Measurements from ENCODE around the gene SCYL1. TPM values are rescaled to one million over a fixed set of nuclear protein-coding genes. Genes with fewer than 3 reads are reported as not detected.
A peak's percentile ranks its signal among the peaks of the same experiment; 100 is the strongest.

Gene SCYL1
- total RNA-seq, 2 experiments from 2014 or later, result 57.4 to 60.7 TPM

DNA sequence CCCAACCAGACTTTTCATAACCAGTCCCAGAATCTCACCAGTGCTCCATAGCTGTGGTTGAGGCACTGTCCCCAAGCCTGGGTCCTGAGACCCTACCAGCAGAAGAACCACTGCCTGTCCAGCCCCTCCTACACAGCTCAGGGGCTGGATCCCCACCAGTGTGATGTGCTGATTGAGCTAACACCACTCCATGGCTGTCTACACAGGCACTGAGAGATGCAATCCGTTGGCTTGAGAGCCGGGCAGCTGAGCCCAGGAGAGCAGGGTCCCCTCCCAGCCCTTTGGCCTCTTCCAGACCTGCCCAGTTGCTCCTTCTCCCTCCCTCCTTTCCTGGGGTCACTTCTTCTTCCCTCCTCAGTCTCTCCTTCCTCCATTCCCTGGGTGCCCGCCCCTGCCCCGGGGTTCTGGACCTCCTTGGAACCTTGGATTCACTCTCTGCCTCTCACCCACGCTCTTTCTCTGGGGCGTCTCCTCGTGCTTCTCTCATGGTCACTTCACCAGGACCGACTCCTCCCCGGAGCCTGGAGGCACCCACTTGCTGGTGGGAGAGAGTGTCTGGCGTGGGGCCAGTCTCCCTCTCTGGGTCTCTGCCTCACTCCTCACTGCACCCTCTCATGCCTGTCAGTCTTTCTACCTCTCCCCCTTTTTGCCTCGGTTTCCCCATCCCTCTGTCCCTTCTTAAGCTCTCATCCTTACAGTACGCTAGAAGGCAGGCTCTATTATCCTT, 706 bp upstream of the SCYL1 start:
- Mint-ChIP-seq H3K4me1 (ENCODE audit: low read depth) (peaks cover 54% of the 10 kb centered on the region), H3K27ac (peak overlapping the region; percentile 91), H3K36me3 (ENCODE audit: low read depth) (peaks cover 27% of the 10 kb centered on the region), H3K27me3 (no peaks in the 10 kb centered on the region), H3K9me3 (no peaks in the 10 kb centered on the region), H3K4me3 (peak overlapping the region; percentile 84)
- H3K4me1 ChIP-seq (ENCODE audit: insufficient read depth, low read length), result peaks cover 57% of the 10 kb centered on the region
- peak; percentile 9 for ATAC-seq (ENCODE audit: poor library complexity)
- peak overlapping the region; percentile 38 for H3K4me3 ChIP-seq (ENCODE audit: low read length)
- H3K27me3 ChIP-seq (ENCODE audit: control insufficient read depth in 1 of 2, insufficient read depth in 2 of 2, low read length in 2 of 2), result no peaks in the 10 kb centered on the region
- no peaks in the 10 kb centered on the region for H3K9me3 ChIP-seq (ENCODE audit: control insufficient read depth in 1 of 2, insufficient read depth in 1 of 2, low read length in 2 of 2)
- intact Hi-C loops (cut with DNase I, micrococcal nuclease), result loop anchor here (5.0 to 10.0 kb wide), 3 partner anchors 51 to 943 kb away; partner anchors contain the start of genes EHBP1L1 (in 1 of the 2), FAM89B (in 1 of the 2), PELI3 (in 1 of the 2) and TM7SF2 (in 1 of the 2)
- peaks cover 20% of the 10 kb centered on the region for H3K36me3 ChIP-seq (ENCODE audit: insufficient read depth, low read length)
- peak in 3 of 14 experiments; percentile 30 to 34 (median 30) for DNase-seq
- ChIA-PET CTCF (interaction anchor here (0.9 to 2.0 kb wide), 6 partner anchors 13 to 142 kb away, joined by 3 to 8 read pairs (median 5); no protein-coding TSS in a partner anchor), POLR2A (interaction anchor here (0.5 to 4.1 kb wide), 27 partner anchors 10 to 745 kb away, joined by 3 to 106 read pairs (median 4); partner anchors contain the start of genes DPF2, EHBP1L1, FAM89B and FRMD8)
- peak overlapping the region; percentile 60 to 84 for H3K27ac ChIP-seq (ENCODE audit: low read depth in 1 of 2, low read length in 2 of 2)
- TF ChIP-seq, protein P1, sequence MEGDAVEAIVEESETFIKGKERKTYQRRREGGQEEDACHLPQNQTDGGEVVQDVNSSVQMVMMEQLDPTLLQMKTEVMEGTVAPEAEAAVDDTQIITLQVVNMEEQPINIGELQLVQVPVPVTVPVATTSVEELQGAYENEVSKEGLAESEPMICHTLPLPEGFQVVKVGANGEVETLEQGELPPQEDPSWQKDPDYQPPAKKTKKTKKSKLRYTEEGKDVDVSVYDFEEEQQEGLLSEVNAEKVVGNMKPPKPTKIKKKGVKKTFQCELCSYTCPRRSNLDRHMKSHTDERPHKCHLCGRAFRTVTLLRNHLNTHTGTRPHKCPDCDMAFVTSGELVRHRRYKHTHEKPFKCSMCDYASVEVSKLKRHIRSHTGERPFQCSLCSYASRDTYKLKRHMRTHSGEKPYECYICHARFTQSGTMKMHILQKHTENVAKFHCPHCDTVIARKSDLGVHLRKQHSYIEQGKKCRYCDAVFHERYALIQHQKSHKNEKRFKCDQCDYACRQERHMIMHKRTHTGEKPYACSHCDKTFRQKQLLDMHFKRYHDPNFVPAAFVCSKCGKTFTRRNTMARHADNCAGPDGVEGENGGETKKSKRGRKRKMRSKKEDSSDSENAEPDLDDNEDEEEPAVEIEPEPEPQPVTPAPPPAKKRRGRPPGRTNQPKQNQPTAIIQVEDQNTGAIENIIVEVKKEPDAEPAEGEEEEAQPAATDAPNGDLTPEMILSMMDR (IDR thresholded peaks at IDR 0.05), result no peak

DNA sequence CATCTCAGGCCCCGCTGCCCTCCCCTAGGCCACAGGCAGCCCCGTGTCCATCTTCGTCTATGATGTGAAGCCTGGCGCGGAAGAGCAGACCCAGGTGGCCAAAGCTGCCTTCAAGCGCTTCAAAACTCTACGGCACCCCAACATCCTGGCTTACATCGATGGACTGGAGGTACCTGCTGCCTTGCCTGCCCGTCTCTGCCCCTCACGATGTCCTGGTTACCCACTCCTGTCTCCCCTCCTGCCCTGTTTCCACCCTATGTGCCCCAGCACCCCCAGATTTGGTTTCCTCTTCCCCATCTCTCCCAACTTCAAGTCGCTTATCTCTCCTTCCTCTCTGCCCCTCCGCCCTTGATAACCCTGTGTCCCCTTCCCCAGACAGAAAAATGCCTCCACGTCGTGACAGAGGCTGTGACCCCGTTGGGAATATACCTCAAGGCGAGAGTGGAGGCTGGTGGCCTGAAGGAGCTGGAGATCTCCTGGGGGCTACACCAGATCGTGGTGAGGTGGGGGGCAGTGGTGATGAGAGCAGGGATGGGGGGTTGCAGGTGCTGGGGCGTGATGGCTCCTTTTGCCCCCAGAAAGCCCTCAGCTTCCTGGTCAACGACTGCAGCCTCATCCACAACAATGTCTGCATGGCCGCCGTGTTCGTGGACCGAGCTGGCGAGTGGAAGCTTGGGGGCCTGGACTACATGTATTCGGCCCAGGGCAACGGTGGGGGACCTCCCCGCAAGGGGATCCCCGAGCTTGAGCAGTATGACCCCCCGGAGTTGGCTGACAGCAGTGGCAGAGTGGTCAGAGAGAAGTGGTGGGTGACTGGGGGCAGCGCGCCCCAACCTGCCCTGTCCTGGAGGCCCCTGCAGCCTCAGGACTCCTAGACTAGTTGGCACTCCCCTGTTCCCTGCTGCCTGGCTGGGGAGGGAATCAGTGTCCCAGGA, 930 bp downstream of the SCYL1 start:
- H3K4me3 Mint-ChIP-seq, result peak overlapping the region; percentile 88
- POLR2A ChIA-PET, result interaction anchor here (0.7 to 4.1 kb wide), 25 partner anchors 9 to 747 kb away, joined by 3 to 106 read pairs (median 4); partner anchors contain the start of genes EHBP1L1, FAM89B, FRMD8 and MALAT1
- intact Hi-C loops (cut with DNase I, micrococcal nuclease), result loop anchor here (1.0 to 10.0 kb wide), 3 partner anchors 14 to 411 kb away; partner anchors contain the start of genes EHBP1L1 (in 1 of the 2), FAM89B (in 1 of the 2), TM7SF2 (in 1 of the 2) and ZNHIT2 (in 1 of the 2)
- H3K27ac Mint-ChIP-seq, result peak overlapping the region; percentile 80
- TF ChIP-seq, protein P1 (IDR thresholded peaks at IDR 0.05), result no peak
- H3K36me3 ChIP-seq (ENCODE audit: insufficient read depth, low read length), result peaks cover 30% of the 10 kb centered on the region
- H3K36me3 Mint-ChIP-seq (ENCODE audit: low read depth), result peaks cover 37% of the 10 kb centered on the region
- peaks cover 63% of the 10 kb centered on the region for H3K4me1 Mint-ChIP-seq (ENCODE audit: low read depth)
- H3K27me3 ChIP-seq (ENCODE audit: control insufficient read depth in 1 of 2, insufficient read depth in 2 of 2, low read length in 2 of 2), result no peaks in the 10 kb centered on the region
- peak overlapping the region; percentile 75 for H3K4me3 ChIP-seq (ENCODE audit: low read length)
- no peaks in the 10 kb centered on the region for H3K27me3 Mint-ChIP-seq
- H3K9me3 Mint-ChIP-seq, result no peaks in the 10 kb centered on the region
- CTCF ChIA-PET, result interaction anchor here (0.6 to 2.0 kb wide), 8 partner anchors 15 to 790 kb away, joined by 3 to 8 read pairs (median 4); no protein-coding TSS in a partner anchor
- H3K27ac ChIP-seq (ENCODE audit: low read depth in 1 of 2, low read length in 2 of 2), result peak overlapping the region in 1 of 2 donors; percentile 70
- DNase-seq (peak in 1 of 14 experiments; percentile 32), ATAC-seq (ENCODE audit: poor library complexity) (peak; percentile 9)
- H3K9me3 ChIP-seq (ENCODE audit: control insufficient read depth in 1 of 2, insufficient read depth in 1 of 2, low read length in 2 of 2), result no peaks in the 10 kb centered on the region
- peaks cover 70% of the 10 kb centered on the region for H3K4me1 ChIP-seq (ENCODE audit: insufficient read depth, low read length)

DNA sequence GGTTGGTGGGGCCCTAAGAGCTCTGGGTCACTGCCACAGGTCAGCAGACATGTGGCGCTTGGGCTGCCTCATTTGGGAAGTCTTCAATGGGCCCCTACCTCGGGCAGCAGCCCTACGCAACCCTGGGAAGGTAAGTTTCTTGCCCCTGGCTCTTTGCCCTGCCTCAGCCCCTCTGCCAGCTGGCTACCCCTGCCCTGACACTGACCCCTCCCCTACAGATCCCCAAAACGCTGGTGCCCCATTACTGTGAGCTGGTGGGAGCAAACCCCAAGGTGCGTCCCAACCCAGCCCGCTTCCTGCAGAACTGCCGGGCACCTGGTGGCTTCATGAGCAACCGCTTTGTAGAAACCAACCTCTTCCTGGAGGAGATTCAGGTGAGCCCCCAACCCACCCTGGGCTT, 1.9 kb downstream of the SCYL1 start:
- ChIA-PET POLR2A (interaction anchor here (0.8 to 4.1 kb wide), 7 partner anchors 14 to 145 kb away, joined by 3 to 106 read pairs (median 27); partner anchors contain the start of genes FAM89B, MALAT1 and ZNRD2), CTCF (no interaction called here)
- intact Hi-C loops (cut with DNase I, micrococcal nuclease), result loop anchor here (10.0 kb wide), 2 partner anchors 48 to 412 kb away; partner anchors contain the start of genes EHBP1L1 (in 1 of the 2), FAM89B (in 1 of the 2), TM7SF2 (in 1 of the 2) and ZNHIT2 (in 1 of the 2)
- TF ChIP-seq, protein P1 (IDR thresholded peaks at IDR 0.05), result no peak
- H3K27ac ChIP-seq (ENCODE audit: low read depth in 1 of 2, low read length in 2 of 2), result no peak overlapping the region
- Mint-ChIP-seq H3K27me3 (no peaks in the 10 kb centered on the region), H3K4me1 (ENCODE audit: low read depth) (peaks cover 60% of the 10 kb centered on the region), H3K27ac (peak overlapping the region; percentile 58), H3K4me3 (peak overlapping the region; percentile 81), H3K9me3 (no peaks in the 10 kb centered on the region), H3K36me3 (ENCODE audit: low read depth) (peaks cover 47% of the 10 kb centered on the region)
- peaks cover 68% of the 10 kb centered on the region for H3K4me1 ChIP-seq (ENCODE audit: insufficient read depth, low read length)
- ATAC-seq (ENCODE audit: poor library complexity) (no peak), DNase-seq (no peak)
- H3K4me3 ChIP-seq (ENCODE audit: low read length), result no peak overlapping the region
- peaks cover 39% of the 10 kb centered on the region for H3K36me3 ChIP-seq (ENCODE audit: insufficient read depth, low read length)
- H3K27me3 ChIP-seq (ENCODE audit: control insufficient read depth in 1 of 2, insufficient read depth in 2 of 2, low read length in 2 of 2), result no peaks in the 10 kb centered on the region
- no peaks in the 10 kb centered on the region for H3K9me3 ChIP-seq (ENCODE audit: control insufficient read depth in 1 of 2, insufficient read depth in 1 of 2, low read length in 2 of 2)

All from CD4-positive, alpha-beta T cell (primary cell).